ENCODE data around the gene SULT1B1. TPM values are rescaled to one million over a fixed set of nuclear protein-coding genes. Genes with fewer than 3 reads are reported as not detected.

Gene SULT1B1
- total RNA-seq, 1 donor from 2014 or later, result not detected

DNA sequence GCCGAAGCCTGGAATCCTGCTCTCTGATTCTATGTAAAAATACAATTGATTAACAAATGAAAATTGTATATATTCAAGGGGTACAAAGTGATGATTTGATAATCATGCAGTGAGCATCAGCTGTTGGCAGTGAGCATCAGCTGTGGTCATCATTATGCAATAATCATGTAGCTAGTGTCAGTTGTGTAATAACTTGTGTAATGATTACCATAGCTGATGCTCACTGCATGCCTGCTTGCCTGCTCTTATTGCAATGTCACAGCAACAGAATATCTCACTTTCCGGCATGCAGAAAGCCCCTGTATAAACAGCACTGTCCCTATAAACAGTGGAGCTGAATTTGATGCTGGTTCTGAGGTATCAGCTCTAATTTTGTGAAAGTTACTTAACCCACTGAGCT, 46.8 kb downstream of the SULT1B1 start:
- TF ChIP-seq, protein P1, sequence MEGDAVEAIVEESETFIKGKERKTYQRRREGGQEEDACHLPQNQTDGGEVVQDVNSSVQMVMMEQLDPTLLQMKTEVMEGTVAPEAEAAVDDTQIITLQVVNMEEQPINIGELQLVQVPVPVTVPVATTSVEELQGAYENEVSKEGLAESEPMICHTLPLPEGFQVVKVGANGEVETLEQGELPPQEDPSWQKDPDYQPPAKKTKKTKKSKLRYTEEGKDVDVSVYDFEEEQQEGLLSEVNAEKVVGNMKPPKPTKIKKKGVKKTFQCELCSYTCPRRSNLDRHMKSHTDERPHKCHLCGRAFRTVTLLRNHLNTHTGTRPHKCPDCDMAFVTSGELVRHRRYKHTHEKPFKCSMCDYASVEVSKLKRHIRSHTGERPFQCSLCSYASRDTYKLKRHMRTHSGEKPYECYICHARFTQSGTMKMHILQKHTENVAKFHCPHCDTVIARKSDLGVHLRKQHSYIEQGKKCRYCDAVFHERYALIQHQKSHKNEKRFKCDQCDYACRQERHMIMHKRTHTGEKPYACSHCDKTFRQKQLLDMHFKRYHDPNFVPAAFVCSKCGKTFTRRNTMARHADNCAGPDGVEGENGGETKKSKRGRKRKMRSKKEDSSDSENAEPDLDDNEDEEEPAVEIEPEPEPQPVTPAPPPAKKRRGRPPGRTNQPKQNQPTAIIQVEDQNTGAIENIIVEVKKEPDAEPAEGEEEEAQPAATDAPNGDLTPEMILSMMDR (IDR thresholded peaks at IDR 0.05; ENCODE audit: unreplicated experiment), result no peak
- H3K36me3 Mint-ChIP-seq (ENCODE audit: low read depth, unreplicated experiment), result no peaks in the 10 kb centered on the region
- no peaks in the 10 kb centered on the region for H3K9me3 Mint-ChIP-seq (ENCODE audit: unreplicated experiment)
- no peak overlapping the region for H3K4me3 Mint-ChIP-seq (ENCODE audit: unreplicated experiment)
- H3K4me1 Mint-ChIP-seq (ENCODE audit: unreplicated experiment), result no peaks in the 10 kb centered on the region
- peaks cover 2% of the 10 kb centered on the region for H3K27me3 Mint-ChIP-seq (ENCODE audit: unreplicated experiment)
- no peak overlapping the region for H3K27ac Mint-ChIP-seq (ENCODE audit: unreplicated experiment)
- no peak for DNase-seq (ENCODE audit: low spot score)

DNA sequence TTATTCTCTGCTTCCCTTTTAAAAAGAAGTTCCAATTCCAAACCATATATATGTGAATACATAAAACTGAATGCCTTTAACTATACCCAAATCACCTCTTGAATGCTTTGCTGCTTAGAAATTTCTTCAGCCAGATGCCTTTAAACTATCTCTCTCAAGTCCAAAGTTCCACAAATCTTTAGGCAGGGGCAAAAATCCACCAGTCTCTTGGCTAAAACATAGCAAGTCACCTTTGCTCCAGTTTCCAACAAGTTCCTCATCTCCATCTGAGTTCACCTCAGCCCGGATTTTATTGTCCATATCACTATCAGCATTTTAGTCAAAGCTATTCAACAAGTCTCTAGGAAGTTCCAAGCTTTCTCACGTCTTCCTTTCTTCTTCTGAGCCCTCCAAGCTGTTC, 49.8 kb downstream of the SULT1B1 start:
- Mint-ChIP-seq H3K4me1 (ENCODE audit: unreplicated experiment) (no peaks in the 10 kb centered on the region), H3K27me3 (ENCODE audit: unreplicated experiment) (peaks cover 2% of the 10 kb centered on the region), H3K4me3 (ENCODE audit: unreplicated experiment) (no peak overlapping the region), H3K27ac (ENCODE audit: unreplicated experiment) (no peak overlapping the region), H3K36me3 (ENCODE audit: low read depth, unreplicated experiment) (no peaks in the 10 kb centered on the region), H3K9me3 (ENCODE audit: unreplicated experiment) (no peaks in the 10 kb centered on the region)
- TF ChIP-seq, protein P1 (IDR thresholded peaks at IDR 0.05; ENCODE audit: unreplicated experiment), result no peak
- DNase-seq (ENCODE audit: low spot score), result no peak

DNA sequence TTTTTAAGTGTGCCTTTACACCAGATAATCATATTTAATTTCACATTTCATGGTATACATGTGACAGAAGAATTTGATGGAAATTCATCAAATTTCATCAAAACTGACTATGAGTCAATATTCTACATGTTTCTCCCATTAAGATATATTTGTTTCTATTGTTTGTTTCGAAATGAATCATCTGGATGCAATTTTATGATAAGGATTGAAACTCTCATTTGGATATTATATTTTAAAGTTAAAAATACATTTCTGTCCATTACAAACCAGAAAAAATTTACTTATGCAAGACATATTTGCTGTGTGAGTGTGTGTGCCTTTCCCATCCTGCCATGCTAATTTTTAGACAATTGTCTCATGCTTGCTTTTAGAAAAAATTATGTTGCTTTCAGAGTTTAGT, 52.2 kb downstream of the SULT1B1 start:
- no peaks in the 10 kb centered on the region for H3K36me3 Mint-ChIP-seq (ENCODE audit: low read depth, unreplicated experiment)
- H3K27me3 Mint-ChIP-seq (ENCODE audit: unreplicated experiment), result peaks cover 2% of the 10 kb centered on the region
- no peak for DNase-seq (ENCODE audit: low spot score)
- no peaks in the 10 kb centered on the region for H3K4me1 Mint-ChIP-seq (ENCODE audit: unreplicated experiment)
- TF ChIP-seq, protein P1 (IDR thresholded peaks at IDR 0.05; ENCODE audit: unreplicated experiment), result no peak
- no peaks in the 10 kb centered on the region for H3K9me3 Mint-ChIP-seq (ENCODE audit: unreplicated experiment)
- H3K4me3 Mint-ChIP-seq (ENCODE audit: unreplicated experiment), result no peak overlapping the region
- no peak overlapping the region for H3K27ac Mint-ChIP-seq (ENCODE audit: unreplicated experiment)

DNA sequence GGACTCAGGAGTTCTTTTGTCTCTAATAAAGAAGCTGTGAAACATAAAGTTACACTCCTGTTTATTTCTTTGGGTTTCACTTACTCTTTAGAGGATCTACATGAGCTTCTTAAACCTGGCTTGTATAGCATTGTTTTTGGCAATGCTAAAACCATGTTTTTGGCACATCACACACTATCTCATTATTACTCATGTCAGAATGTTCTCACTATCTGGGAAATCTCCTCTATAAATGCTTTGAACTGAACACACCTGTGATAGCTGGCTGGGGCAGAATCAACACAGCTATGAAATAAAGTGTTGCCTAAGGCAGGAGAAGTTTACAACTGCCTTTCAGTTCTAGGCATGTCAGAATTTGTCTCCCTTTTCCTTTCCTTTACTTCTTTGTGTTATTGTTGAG, 52.6 kb downstream of the SULT1B1 start:
- H3K27ac Mint-ChIP-seq (ENCODE audit: unreplicated experiment), result no peak overlapping the region

DNA sequence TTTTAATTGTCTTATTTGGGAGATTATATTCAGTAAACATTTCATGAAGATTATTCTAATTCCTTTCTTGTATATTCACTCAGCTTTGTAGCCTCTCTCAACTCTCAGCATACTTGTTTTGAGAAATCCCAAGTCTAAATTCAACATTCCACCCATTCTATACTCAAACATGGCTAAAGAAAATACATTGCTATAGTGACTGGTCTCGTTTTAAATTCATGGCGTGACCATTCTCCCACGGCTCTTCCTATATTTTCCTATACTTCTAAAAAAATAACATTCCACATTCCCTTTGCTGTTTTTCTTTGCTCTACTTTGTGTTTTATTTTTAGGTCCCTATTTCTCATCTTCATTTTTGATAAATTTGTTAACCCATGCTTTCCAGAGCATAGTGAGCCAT, 58.2 kb downstream of the SULT1B1 start:
- no peak for DNase-seq (ENCODE audit: low spot score)
- Mint-ChIP-seq H3K9me3 (ENCODE audit: unreplicated experiment) (no peaks in the 10 kb centered on the region), H3K27me3 (ENCODE audit: unreplicated experiment) (no peaks in the 10 kb centered on the region), H3K27ac (ENCODE audit: unreplicated experiment) (no peak overlapping the region), H3K4me3 (ENCODE audit: unreplicated experiment) (no peak overlapping the region), H3K36me3 (ENCODE audit: low read depth, unreplicated experiment) (no peaks in the 10 kb centered on the region), H3K4me1 (ENCODE audit: unreplicated experiment) (no peaks in the 10 kb centered on the region)
- TF ChIP-seq, protein P1 (IDR thresholded peaks at IDR 0.05; ENCODE audit: unreplicated experiment), result no peak

More for the DNA sequence above, 52.6 kb downstream of the SULT1B1 start:
- peaks cover 2% of the 10 kb centered on the region for H3K27me3 Mint-ChIP-seq (ENCODE audit: unreplicated experiment)
- H3K4me3 Mint-ChIP-seq (ENCODE audit: unreplicated experiment), result no peak overlapping the region
- no peaks in the 10 kb centered on the region for H3K9me3 Mint-ChIP-seq (ENCODE audit: unreplicated experiment)
- DNase-seq (ENCODE audit: low spot score), result no peak
- no peaks in the 10 kb centered on the region for H3K36me3 Mint-ChIP-seq (ENCODE audit: low read depth, unreplicated experiment)
- TF ChIP-seq, protein P1 (IDR thresholded peaks at IDR 0.05; ENCODE audit: unreplicated experiment), result no peak
- H3K4me1 Mint-ChIP-seq (ENCODE audit: unreplicated experiment), result no peaks in the 10 kb centered on the region

All from endothelial cell (in vitro differentiated cells).